Amniotic stem cell (primary cell): ENCODE results near the gene TM4SF5.

Experiments
- DNase-seq: peaks from one replicate; lab custom pipeline; 2025; lab: John Stamatoyannopoulos, UW

The TM4SF5 gene

DNA sequence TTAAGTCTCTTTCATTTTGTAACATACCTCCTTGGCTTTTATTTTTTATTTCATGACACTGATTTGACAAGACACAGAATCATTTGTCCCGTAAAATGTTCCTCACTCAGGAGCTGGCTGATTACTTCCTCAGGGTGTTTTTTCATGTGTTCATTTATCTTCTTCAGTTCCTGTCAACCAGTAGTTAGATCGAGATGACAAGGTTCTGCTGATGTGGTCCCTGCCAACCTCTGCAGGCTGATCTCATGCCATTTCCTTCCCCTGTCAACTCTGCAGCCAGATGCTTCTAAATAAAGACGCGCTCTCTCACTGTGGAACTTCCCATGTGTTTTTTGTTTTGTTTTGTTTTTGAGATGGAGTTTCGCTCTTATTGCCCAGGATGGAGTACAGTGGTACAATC is 23.8 kb upstream of the TM4SF5 start:
- DNase-seq = no peak

GRCh38 chr17:4748686-4749085 is 23.0 kb upstream of the TM4SF5 start:
- DNase-seq = no peak

GRCh38 chr17:4750606-4751005 is 21.1 kb upstream of the TM4SF5 start:
- DNase-seq = no peak

- no peak for DNase-seq
Observed at GRCh38 chr17:4751932-4752331, 19.8 kb upstream of the TM4SF5 start.

GRCh38 chr17:4753392-4753791 is 18.3 kb upstream of the TM4SF5 start:
- no peak for DNase-seq

DNA sequence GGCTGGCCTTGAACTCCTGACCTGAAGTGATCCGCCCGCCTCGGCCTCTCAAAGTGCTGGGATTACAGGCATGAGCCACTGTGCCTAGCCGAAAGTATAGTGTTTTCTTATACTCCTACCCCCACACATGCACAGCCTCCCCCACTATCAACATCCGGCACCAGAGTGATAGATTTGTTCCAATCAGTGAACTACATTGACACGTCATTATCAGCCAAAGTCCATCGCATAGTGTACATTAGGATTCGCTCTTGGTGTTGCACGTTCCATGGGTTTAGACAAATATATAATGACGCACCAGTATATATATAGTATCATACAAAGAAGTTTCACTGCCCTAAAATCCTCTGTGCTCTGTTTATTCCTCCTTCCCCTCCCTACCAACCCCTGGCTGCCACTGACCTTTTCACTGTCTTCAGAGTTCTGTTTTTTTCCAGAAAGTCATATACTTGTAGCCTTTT is 11.9 kb upstream of the TM4SF5 start:
- no peak for DNase-seq

DNA sequence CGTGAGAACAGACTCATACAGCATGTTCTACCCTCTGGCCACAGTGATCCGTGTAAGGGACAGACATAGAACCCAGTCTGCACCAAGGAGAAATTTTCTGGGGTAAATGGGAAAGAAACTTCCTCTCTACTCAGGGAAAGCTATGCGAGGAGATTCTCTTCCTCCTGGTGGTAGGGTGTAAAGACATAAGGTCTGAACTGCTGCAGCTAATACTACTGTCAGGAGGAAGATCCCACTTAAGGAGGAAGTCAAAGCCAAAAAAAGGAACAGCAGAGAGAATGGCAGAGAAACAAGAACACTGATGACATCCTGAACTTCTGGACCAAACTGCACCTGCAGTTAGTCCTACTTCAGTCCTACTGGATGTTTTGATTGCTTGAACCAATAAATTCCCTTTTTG is 7.1 kb upstream of the TM4SF5 start:
- DNase-seq = no peak

- DNase-seq = no peak
Observed at GRCh38 chr17:4766201-4766600, 5.5 kb upstream of the TM4SF5 start.

- DNase-seq = no peak
Observed at GRCh38 chr17:4766723-4767122, 5.0 kb upstream of the TM4SF5 start.

DNA sequence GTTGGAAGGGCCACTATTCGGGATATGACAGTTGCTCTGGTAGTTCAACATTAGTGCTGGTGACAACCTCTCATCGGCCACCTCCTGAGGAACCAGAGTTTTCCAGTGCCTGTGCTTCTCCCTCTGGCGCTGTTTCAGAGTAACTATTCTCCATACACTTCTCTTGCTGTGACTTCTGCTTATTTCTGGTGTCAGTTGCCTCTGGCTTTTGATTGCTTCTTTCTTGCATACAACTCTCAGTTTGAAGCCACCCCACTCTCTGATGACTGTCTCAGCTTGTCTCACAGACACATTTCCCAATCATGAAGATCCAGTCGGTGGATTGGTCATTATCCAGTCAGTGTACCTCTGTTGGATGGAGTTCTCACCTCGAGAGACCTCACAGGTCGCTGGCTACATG is 3.4 kb upstream of the TM4SF5 start:
- no peak for DNase-seq

- DNase-seq = no peak
Observed at GRCh38 chr17:4769628-4770027, 2.1 kb upstream of the TM4SF5 start.

GRCh38 chr17:4772235-4772613 is 538 bp downstream of the TM4SF5 start:
- DNase-seq = no peak

DNA sequence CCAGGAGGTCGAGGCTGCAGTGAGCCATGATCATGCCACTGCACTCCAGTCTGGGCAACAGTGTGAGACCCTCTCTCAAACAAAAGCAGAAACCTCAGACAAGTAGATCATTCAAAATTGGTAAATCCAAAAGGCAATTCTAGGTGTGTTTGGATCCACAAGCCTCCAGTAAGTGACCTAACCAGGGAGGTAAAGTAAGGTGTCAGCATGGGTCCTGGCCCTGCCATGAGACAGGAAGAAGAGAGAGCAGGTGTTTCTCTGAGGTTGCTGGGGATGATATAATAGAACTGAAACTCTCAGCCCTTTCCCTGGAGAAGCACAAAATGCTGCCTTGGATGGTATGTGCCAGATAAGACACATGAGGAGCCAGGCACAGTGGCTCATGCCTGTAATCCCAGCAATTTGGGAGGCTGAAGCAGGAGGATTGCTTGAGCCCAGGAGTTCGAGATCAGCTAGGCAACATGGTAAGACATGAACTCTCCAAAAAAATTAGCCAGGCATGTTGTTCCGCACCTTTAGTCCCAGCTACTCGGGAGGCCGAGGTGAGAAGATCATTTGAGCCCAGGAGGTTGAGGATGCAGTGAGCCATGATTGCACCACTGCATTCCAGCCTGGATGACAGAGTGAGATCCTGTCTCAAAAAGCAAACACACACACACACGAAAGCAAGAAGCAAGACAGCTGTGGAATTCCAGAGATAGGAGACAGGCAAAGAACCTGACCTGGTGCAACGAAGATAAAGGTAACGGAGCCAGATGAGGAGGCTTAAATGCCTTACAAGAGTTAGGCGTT is 6.5 kb downstream of the TM4SF5 start:
- no peak for DNase-seq

DNA sequence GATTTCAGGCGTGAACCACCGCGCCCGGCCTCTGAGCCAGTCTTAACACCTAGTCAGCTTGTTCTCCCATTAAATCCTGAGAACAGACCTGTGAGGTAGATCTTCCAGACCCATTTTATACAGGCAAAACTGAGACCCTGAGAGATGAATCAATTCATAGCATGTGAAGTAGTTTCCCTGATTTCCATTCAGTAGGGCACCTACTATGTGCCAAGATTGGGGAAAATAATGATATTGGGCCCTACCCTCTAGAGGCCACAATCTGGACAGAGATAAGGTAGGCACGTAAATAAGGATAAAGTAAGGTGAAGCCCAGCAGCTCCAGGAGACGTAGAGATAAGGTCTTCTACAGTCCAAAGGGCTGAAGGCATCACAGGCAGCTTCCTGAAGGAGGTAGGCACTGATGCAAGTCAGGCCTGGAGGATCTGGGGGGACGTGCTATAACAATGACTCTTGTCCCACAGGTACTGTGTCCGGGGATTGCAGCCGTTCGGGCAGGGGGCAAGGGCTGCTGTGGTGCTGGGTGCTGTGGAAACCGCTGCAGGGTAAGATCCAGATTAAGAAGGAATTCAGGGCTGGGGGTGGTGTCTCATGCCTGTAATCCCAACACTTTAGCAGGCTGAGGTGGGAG is 8.8 kb downstream of the TM4SF5 start:
- DNase-seq = no peak

GRCh38 chr17:4782652-4783051 is 11.0 kb downstream of the TM4SF5 start:
- DNase-seq = no peak

GRCh38 chr17:4785311-4786105 is 13.8 kb downstream of the TM4SF5 start:
- no peak for DNase-seq

GRCh38 chr17:4786106-4786511 is 14.4 kb downstream of the TM4SF5 start, which contains the start of gene VMO1:
VMO1 (minus strand) TSS chr17:4786364; CDS start chr17:4786352, 12 bp downstream.
- no peak for DNase-seq

GRCh38 chr17:4786516-4786915 is 14.8 kb downstream of the TM4SF5 start:
- no peak for DNase-seq

DNA sequence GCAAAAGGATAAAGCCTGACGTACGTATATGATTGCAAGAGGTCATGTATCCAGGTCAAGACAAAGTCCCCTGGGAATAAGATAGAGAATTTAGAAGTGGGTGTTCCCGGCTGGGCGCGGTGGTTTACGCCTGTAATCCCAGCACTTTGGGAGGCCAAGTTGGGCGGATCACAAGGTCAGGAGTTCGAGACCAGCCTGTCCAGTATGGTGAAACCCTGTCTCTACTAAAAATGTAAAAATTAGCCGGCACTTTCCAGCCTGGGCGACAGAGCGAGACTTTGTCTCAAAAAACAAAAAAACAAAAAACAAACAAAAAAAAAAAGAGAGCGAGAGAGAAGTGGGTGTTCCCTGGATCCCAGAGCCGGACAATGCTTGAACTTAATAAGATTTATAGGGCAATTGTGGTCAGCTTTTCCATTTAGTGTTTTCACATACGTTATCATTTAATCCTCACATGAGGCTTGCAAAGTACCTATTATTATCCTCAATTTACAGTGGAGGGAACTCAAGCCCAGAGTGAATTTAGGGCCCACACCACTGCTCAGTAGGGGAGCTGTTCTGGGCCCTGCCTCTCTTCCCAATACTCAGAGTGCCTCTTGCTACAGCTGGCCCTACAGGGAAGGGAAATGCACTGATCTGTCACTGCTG is 16.6 kb downstream of the TM4SF5 start:
- DNase-seq = no peak

DNA sequence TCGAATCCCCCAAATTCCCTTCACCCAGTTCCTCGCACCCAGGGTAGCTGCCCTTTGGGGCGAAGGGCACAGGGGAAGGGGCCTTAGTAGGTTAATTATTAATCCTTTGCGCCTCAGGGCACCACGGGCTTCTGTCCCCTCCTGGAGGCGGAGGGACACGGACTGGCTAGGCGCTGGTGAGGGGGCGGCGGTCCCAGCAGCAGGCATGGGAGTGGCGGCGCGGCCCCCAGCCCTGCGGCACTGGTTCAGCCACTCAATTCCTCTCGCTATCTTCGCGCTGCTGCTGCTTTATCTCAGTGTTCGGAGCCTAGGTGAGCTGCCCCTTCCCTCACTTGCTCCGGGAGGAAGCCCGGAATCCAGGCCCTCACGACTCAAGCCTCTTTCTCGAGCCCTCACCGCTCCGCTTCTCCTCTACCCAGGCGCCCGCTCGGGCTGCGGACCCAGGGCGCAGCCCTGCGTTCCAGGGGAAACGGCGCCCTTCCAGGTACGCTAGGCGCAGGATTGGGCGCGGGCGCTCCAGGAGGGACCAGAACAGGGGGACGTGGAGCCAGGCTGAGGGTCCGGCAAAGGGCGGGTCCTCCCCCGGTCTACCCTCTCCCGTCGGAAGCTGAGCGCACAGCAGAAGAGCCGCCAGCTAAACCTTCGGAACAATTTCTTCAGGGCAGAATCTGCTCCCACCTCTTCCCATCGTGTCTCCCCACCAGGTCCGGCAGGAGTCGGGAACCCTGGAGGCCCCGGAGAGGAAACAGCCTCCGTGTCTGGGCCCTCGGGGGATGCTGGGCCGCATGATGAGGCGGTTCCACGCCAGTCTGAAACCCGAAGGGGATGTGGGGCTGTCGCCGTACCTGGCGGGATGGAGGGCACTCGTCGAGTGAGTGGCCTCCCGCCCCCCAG is 17.4 kb downstream of the TM4SF5 start, which contains the start of gene GLTPD2:
GLTPD2 (plus strand) TSS at position 158 of the 894 bp plus-strand sequence; CDS start at position 206, 48 bp downstream.
- no peak for DNase-seq

GRCh38 chr17:4789701-4789950 is 17.9 kb downstream of the TM4SF5 start:
- no peak for DNase-seq
